Chondrocyte (in vitro differentiated cells): ENCODE results near the gene TNRC6A. TPM values are rescaled to one million over a fixed set of nuclear protein-coding genes. Genes with fewer than 3 reads are reported as not detected.
A peak's percentile ranks its signal among the peaks of the same experiment; 100 is the strongest.

Experiments
- DNase-seq: peaks from one replicate; pipeline ENCODE4 v3.0.0; 2021; ENCODE audit warnings: mixed read lengths, low spot score
- H3K27ac Mint-ChIP-seq: one replicate; pipeline ENCODE4 v1.8.0; 2021; ENCODE audit warnings: mild to moderate bottlenecking, moderate library complexity, mixed read lengths; ENCODE audit not compliant: unreplicated experiment
- H3K27me3 Mint-ChIP-seq: 2 replicates; pipeline ENCODE4 v1.8.0; 2021; ENCODE audit warnings: low read depth, mixed read lengths
- H3K36me3 Mint-ChIP-seq: 2 replicates; pipeline ENCODE4 v1.8.0; 2021; ENCODE audit warnings: low read depth, mixed read lengths
- H3K4me1 Mint-ChIP-seq: 2 replicates; pipeline ENCODE4 v1.8.0; 2021; ENCODE audit warnings: low read depth, mild to moderate bottlenecking, mixed read lengths
- H3K4me3 Mint-ChIP-seq: one replicate; pipeline ENCODE4 v1.8.0; 2021; ENCODE audit warnings: mild to moderate bottlenecking, moderate library complexity, mixed read lengths; ENCODE audit not compliant: unreplicated experiment
- H3K9me3 Mint-ChIP-seq: 2 replicates; pipeline ENCODE4 v1.8.0; 2021; ENCODE audit warnings: low read depth, mixed read lengths
- CTCF ChIP-seq: fragments of 200-600 bp; sonication (generic); IDR thresholded peaks from 2 replicates; pipeline ENCODE4 v1.5.0; 2021; ENCODE audit warnings: antibody characterized with exemption, mild to moderate bottlenecking, moderate library complexity
- total RNA-seq: library from RNA; stranded (reverse); gene quantifications from 3 replicates; pipeline ENCODE4 v1.2.1, GENCODE V29; 2021

TNRC6A gene
- total RNA-seq, 1 donor from 2014 or later, result 42.8 TPM

GRCh38 chr16:24686678-24687077, 42.8 kb upstream of the TNRC6A start:
- Mint-ChIP-seq H3K4me3 (no peak overlapping the region), H3K27me3 (no peaks in the 10 kb centered on the region), H3K27ac (peak overlapping the region; percentile 98), H3K4me1 (peaks cover 32% of the 10 kb centered on the region), H3K36me3 (no peaks in the 10 kb centered on the region), H3K9me3 (no peaks in the 10 kb centered on the region)
- TF ChIP-seq CTCF, result no peak
- no peak for DNase-seq

- Mint-ChIP-seq H3K27ac (no peak overlapping the region), H3K9me3 (no peaks in the 10 kb centered on the region), H3K4me1 (peaks cover 27% of the 10 kb centered on the region), H3K4me3 (no peak overlapping the region), H3K36me3 (no peaks in the 10 kb centered on the region), H3K27me3 (no peaks in the 10 kb centered on the region)
- no peak for TF ChIP-seq CTCF
- DNase-seq, result no peak
Observed at GRCh38 chr16:24688359-24688758, 41.1 kb upstream of the TNRC6A start.

GRCh38 chr16:24689128-24689527, 40.3 kb upstream of the TNRC6A start:
- Mint-ChIP-seq H3K27me3 (no peaks in the 10 kb centered on the region), H3K36me3 (no peaks in the 10 kb centered on the region), H3K27ac (no peak overlapping the region), H3K9me3 (no peaks in the 10 kb centered on the region), H3K4me1 (peaks cover 27% of the 10 kb centered on the region), H3K4me3 (no peak overlapping the region)
- TF ChIP-seq CTCF, result peak; percentile 84
- no peak for DNase-seq

- no peak for TF ChIP-seq CTCF
- Mint-ChIP-seq H3K4me3 (no peak overlapping the region), H3K27ac (no peak overlapping the region), H3K27me3 (no peaks in the 10 kb centered on the region), H3K36me3 (no peaks in the 10 kb centered on the region), H3K4me1 (peaks cover 8% of the 10 kb centered on the region), H3K9me3 (no peaks in the 10 kb centered on the region)
- DNase-seq, result no peak
Observed at GRCh38 chr16:24692854-24693253, 36.6 kb upstream of the TNRC6A start.

- no peak overlapping the region for H3K4me3 Mint-ChIP-seq
- peaks cover 7% of the 10 kb centered on the region for H3K4me1 Mint-ChIP-seq
- no peaks in the 10 kb centered on the region for H3K27me3 Mint-ChIP-seq
- DNase-seq, result no peak
- H3K27ac Mint-ChIP-seq, result no peak overlapping the region
- TF ChIP-seq CTCF, result peak; percentile 34
- no peaks in the 10 kb centered on the region for H3K9me3 Mint-ChIP-seq
- H3K36me3 Mint-ChIP-seq, result no peaks in the 10 kb centered on the region
Observed at GRCh38 chr16:24694931-24695330, 34.5 kb upstream of the TNRC6A start.
